ENCODE measurements around the gene CDKN2A. TPM values are rescaled to one million over a fixed set of nuclear protein-coding genes. Genes with fewer than 3 reads are reported as not detected.

Gene CDKN2A
- polyA plus RNA-seq, 1 donor (not counting 4 experiments of a cell fraction or from before 2014, with no cell fraction given): 65.3 TPM

DNA sequence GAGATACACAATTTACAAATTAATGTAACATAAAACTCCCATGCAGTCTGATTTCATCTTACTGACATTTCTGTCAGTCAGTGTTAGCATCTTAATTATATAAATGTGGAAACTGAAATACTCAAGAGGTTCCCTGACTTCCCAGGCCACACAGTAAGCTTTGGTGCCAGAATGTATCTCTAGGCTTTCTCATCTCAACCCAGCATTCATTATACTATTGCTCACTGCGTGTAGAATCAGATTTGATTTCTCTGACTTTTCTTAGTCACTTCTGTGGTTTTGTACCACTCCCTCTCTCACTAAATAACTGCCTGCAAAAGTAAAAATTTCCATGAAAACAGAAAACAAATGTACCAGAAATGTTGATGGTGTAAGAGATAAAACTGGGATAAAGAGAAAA lies 46.6 kb upstream of the CDKN2A start:
- Histone ChIP-seq H3K27me3 (ENCODE audit: control insufficient read depth, extremely low read depth, insufficient read depth, low read length) (no peaks in the 10 kb centered on the region), H3K36me3 (ENCODE audit: control insufficient read depth in 2 of 2, extremely low read depth in 1 of 2, insufficient read depth in 2 of 2, low read length in 2 of 2) (no peaks in the 10 kb centered on the region), H3K9me3 (ENCODE audit: control insufficient read depth, low read depth, low read length) (no peaks in the 10 kb centered on the region), H2AFZ (ENCODE audit: control insufficient read depth, low read length) (no peak overlapping the region), H3K4me2 (ENCODE audit: control insufficient read depth, extremely low read depth, insufficient read depth, low read depth, low read length) (peak overlapping the region; percentile 65), H3K4me3 (ENCODE audit: control insufficient read depth in 2 of 3, extremely low read depth in 1 of 3, insufficient read depth in 2 of 3, low read depth in 1 of 3, low read length in 3 of 3) (no peak overlapping the region), H3K9ac (ENCODE audit: control insufficient read depth, extremely low read depth, insufficient read depth, low read length) (peak overlapping the region; percentile 55), H4K20me1 (ENCODE audit: control insufficient read depth, extremely low read depth, insufficient read depth, low read length) (no peaks in the 10 kb centered on the region), H3K27ac (ENCODE audit: control insufficient read depth, insufficient read depth, low read length) (peak overlapping the region; percentile 89), H3K79me2 (ENCODE audit: control insufficient read depth, insufficient read depth, low read length) (no peaks in the 10 kb centered on the region), H3K4me1 (ENCODE audit: control insufficient read depth, extremely low read depth, insufficient read depth, low read length) (peaks cover 59% of the 10 kb centered on the region), H3K9me1 (ENCODE audit: control insufficient read depth, extremely low read depth, insufficient read depth, low read length) (no peaks in the 10 kb centered on the region)
- dilution Hi-C loops (cut with MboI; ENCODE audit: extremely low pct_ligation_motif_present, low sequenced_read_pairs): loop anchor here (25.0 kb wide), 1 partner anchor 197 kb away; no protein-coding TSS in a partner anchor
- DNase-seq (ENCODE audit: low read depth, low spot score): no peak
- TF ChIP-seq, protein P1, sequence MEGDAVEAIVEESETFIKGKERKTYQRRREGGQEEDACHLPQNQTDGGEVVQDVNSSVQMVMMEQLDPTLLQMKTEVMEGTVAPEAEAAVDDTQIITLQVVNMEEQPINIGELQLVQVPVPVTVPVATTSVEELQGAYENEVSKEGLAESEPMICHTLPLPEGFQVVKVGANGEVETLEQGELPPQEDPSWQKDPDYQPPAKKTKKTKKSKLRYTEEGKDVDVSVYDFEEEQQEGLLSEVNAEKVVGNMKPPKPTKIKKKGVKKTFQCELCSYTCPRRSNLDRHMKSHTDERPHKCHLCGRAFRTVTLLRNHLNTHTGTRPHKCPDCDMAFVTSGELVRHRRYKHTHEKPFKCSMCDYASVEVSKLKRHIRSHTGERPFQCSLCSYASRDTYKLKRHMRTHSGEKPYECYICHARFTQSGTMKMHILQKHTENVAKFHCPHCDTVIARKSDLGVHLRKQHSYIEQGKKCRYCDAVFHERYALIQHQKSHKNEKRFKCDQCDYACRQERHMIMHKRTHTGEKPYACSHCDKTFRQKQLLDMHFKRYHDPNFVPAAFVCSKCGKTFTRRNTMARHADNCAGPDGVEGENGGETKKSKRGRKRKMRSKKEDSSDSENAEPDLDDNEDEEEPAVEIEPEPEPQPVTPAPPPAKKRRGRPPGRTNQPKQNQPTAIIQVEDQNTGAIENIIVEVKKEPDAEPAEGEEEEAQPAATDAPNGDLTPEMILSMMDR (optimal IDR thresholded peaks at IDR 0.05 in 1 of 3, IDR thresholded peaks at IDR 0.05 in 1 of 3, conservative IDR thresholded peaks at IDR 0.05 in 1 of 3; ENCODE audit: extremely low read depth in 1 of 3, insufficient read depth in 2 of 3, low read length in 3 of 3): no peak
- TF ChIP-seq EZH2 (IDR thresholded peaks at IDR 0.05; ENCODE audit: low read length): no peak
- FAIRE-seq: peak; percentile 90

DNA sequence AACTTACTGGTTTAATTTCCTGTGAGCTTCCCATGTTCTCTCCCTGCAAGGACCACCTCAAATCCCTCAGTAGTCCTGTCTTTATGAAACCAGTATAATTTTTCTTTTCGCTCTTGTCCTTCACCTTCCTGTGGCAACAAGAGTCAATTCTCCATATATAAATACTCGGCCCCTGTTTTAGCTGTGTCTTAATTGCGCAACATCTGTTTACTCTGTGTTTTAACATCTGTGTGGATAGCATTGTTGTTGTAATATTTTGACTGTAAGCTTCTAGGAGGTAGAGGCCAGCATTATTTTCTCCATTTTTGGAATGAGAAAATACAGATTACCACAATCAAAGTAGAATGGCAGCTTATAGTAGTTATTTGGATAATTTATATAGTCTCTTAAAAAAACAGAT lies 45.1 kb upstream of the CDKN2A start:
- TF ChIP-seq EZH2 (IDR thresholded peaks at IDR 0.05; ENCODE audit: low read length): no peak
- TF ChIP-seq, protein P1 (optimal IDR thresholded peaks at IDR 0.05 in 1 of 3, IDR thresholded peaks at IDR 0.05 in 1 of 3, conservative IDR thresholded peaks at IDR 0.05 in 1 of 3; ENCODE audit: extremely low read depth in 1 of 3, insufficient read depth in 2 of 3, low read length in 3 of 3): no peak
- H3K9ac ChIP-seq (ENCODE audit: control insufficient read depth, extremely low read depth, insufficient read depth, low read length): no peak overlapping the region
- peaks cover 49% of the 10 kb centered on the region for H3K4me1 ChIP-seq (ENCODE audit: control insufficient read depth, extremely low read depth, insufficient read depth, low read length)
- DNase-seq (ENCODE audit: low read depth, low spot score): no peak
- H3K4me2 ChIP-seq (ENCODE audit: control insufficient read depth, extremely low read depth, insufficient read depth, low read depth, low read length): no peak overlapping the region
- H4K20me1 ChIP-seq (ENCODE audit: control insufficient read depth, extremely low read depth, insufficient read depth, low read length): no peaks in the 10 kb centered on the region
- dilution Hi-C loops (cut with MboI; ENCODE audit: extremely low pct_ligation_motif_present, low sequenced_read_pairs): loop anchor here (25.0 kb wide), 1 partner anchor 198 kb away; no protein-coding TSS in a partner anchor
- FAIRE-seq: no peak
- H3K9me1 ChIP-seq (ENCODE audit: control insufficient read depth, extremely low read depth, insufficient read depth, low read length): no peaks in the 10 kb centered on the region
- H3K9me3 ChIP-seq (ENCODE audit: control insufficient read depth, low read depth, low read length): no peaks in the 10 kb centered on the region
- H3K27ac ChIP-seq (ENCODE audit: control insufficient read depth, insufficient read depth, low read length): no peak overlapping the region
- H2AFZ ChIP-seq (ENCODE audit: control insufficient read depth, low read length): no peak overlapping the region
- H3K79me2 ChIP-seq (ENCODE audit: control insufficient read depth, insufficient read depth, low read length): no peaks in the 10 kb centered on the region
- no peaks in the 10 kb centered on the region for H3K27me3 ChIP-seq (ENCODE audit: control insufficient read depth, extremely low read depth, insufficient read depth, low read length)
- H3K36me3 ChIP-seq (ENCODE audit: control insufficient read depth in 2 of 2, extremely low read depth in 1 of 2, insufficient read depth in 2 of 2, low read length in 2 of 2): no peaks in the 10 kb centered on the region
- H3K4me3 ChIP-seq (ENCODE audit: control insufficient read depth in 2 of 3, extremely low read depth in 1 of 3, insufficient read depth in 2 of 3, low read depth in 1 of 3, low read length in 3 of 3): no peak overlapping the region
